Stimulated activated naive B cell treated with anti-CD40 and anti-IgM and Interleukin-4, amounts not matched to agents 10 μg/mL and 1 μg/mL and 100 μg/mL, for 72 hours (primary cell): ENCODE results near the gene CFH.
"Not testable (repeated sequence)": the region's sequence is repeated elsewhere in the genome, so short reads cannot be mapped to it uniquely, and the experiment has no call there.

Experiments
- ATAC-seq, 2 donors: fragments of 150-1000 bp; cut with Tn5 transposase; replicated peaks; 2 replicates each; pipeline ENCODE4 v1.10.0; 2021; ENCODE audit warnings: moderate library complexity in 1 of 2
- DNase-seq: peaks from one replicate; pipeline ENCODE4 v3.0.0; 2021
- H3K27ac Mint-ChIP-seq: one replicate; pipeline ENCODE4 v1.8.0; 2022; ENCODE audit warnings: mild to moderate bottlenecking, mixed read lengths
- H3K27me3 Mint-ChIP-seq, 2 donors: one replicate each; pipeline ENCODE4 v1.8.0; 2022; ENCODE audit warnings: mixed read lengths in 2 of 2
- H3K36me3 Mint-ChIP-seq, 2 donors: one replicate each; pipeline ENCODE4 v1.8.0; 2022; ENCODE audit warnings: mixed read lengths in 2 of 2, mild to moderate bottlenecking in 1 of 2
- H3K4me1 Mint-ChIP-seq, 2 donors: one replicate each; pipeline ENCODE4 v1.8.0; 2022; ENCODE audit warnings: mixed read lengths in 2 of 2, mild to moderate bottlenecking in 1 of 2
- H3K4me3 Mint-ChIP-seq, 2 donors: one replicate each; pipeline ENCODE4 v1.8.0; 2022; ENCODE audit warnings: mild to moderate bottlenecking in 2 of 2, mixed read lengths in 2 of 2, moderate library complexity in 1 of 2
- H3K9me3 Mint-ChIP-seq, 2 donors: one replicate each; pipeline ENCODE4 v1.8.0; 2022; ENCODE audit warnings: mixed read lengths in 2 of 2, mild to moderate bottlenecking in 1 of 2

CFH gene

DNA sequence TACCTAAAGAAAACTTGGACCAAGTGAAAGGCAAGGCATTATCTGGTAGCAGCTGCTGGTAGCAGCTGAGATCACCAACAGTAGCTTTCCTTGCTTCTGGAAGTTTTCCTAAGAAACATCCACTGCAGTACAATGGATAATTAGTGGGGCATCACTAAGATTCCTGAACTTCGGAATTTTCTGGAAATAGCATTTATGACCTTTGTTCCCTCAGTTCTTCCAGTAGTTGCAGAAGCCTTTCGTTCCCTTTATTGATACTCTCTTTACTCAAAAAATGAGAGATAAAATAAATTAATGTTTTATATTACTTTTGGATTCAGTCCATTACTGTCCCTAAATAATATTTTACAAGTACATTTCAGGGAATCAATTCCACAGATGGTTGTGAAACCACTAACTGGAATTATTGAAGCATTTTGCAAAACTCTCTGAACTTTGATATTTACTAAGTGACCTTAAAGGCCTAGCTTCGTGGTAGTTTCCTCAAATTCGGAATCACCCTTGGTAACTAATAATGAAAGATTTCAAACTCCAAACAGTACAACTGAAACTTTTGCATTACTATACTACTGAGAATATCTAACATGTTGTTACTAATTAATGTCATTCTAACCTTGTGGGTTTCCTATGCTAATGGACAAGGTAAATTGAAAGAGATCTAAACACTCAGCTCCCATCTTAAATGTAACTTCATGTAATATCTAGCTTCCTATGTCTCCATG is 113.3 kb downstream of the CFH start:
- H3K27me3 Mint-ChIP-seq: not testable (repeated sequence)

DNA sequence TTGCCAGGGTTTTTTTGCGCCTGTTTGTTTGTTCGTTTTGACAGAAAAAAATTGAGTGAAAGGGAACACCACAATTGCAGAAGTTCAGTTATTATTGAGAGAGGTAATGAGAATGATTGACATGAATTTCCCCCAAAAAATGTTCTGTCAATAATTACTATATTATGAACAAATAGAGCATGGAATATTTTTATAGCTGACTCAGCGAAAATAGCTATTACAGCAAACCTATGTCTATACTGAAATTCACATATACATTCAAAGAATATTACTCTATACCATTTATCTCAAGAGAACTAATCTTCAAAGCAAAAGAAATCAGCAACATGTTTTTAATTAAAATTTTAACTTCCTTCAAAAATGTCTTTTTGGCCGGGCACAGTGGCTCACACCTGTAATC is 118.0 kb downstream of the CFH start:
- H3K4me1 Mint-ChIP-seq, H3K9me3 Mint-ChIP-seq, H3K4me3 Mint-ChIP-seq, DNase-seq, H3K27ac Mint-ChIP-seq, H3K36me3 Mint-ChIP-seq, H3K27me3 Mint-ChIP-seq, ATAC-seq: not testable (repeated sequence)

More for the DNA sequence above, 113.3 kb downstream of the CFH start:
- not testable (repeated sequence) for ATAC-seq, H3K4me3 Mint-ChIP-seq, H3K36me3 Mint-ChIP-seq, H3K4me1 Mint-ChIP-seq, H3K9me3 Mint-ChIP-seq, H3K27ac Mint-ChIP-seq, DNase-seq

DNA sequence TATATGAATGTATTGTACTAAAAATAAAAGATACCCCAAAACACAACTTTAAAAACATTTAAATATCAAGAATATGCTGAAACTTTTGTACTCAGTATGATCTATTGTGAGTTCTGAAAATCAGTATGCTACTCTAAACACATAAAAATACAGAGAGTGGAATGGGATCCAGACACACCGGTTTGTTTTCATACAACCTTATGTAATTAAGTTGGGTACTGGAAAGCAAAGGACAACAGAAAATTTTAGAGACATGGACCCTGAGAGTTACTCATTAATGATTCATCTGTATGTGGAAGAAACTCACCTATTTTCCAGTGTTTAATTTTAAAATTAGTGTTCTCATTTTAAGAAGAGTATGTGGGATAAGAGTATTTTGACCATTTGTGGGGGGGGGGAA is 121.9 kb downstream of the CFH start:
- Mint-ChIP-seq H3K4me3 (no peak overlapping the region), H3K27ac (no peak overlapping the region), H3K9me3 (peaks cover 2 to 3% of the 10 kb centered on the region in 2 donors), H3K27me3 (no peaks in the 10 kb centered on the region), H3K36me3 (no peaks in the 10 kb centered on the region), H3K4me1 (no peaks in the 10 kb centered on the region)
- DNase-seq (no peak), ATAC-seq (no peak)

DNA sequence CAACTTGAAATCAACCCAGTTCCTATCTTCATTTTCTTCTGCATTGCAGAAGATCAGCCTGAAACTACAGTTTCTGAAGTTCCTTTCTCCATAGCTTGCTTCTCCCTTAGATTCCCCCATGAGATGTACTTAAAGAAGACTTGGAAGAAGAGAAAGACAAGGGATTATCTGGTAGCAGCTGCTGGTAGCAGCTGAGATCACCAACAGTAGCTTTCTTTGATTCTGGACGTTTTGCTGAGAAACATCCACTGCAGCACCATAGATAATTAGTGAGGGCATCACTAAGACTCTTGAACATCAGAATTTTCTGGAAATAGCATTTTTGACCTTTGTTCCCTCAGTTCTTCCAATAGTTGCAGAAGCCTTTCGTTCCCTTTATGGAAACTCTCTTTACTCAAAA is 122.3 kb downstream of the CFH start:
- Mint-ChIP-seq H3K4me3 (no peak overlapping the region), H3K36me3 (no peaks in the 10 kb centered on the region), H3K9me3 (peaks cover 2 to 3% of the 10 kb centered on the region in 2 donors), H3K27me3 (no peaks in the 10 kb centered on the region), H3K4me1 (no peaks in the 10 kb centered on the region), H3K27ac (no peak overlapping the region)
- no peak for ATAC-seq
- no peak for DNase-seq

DNA sequence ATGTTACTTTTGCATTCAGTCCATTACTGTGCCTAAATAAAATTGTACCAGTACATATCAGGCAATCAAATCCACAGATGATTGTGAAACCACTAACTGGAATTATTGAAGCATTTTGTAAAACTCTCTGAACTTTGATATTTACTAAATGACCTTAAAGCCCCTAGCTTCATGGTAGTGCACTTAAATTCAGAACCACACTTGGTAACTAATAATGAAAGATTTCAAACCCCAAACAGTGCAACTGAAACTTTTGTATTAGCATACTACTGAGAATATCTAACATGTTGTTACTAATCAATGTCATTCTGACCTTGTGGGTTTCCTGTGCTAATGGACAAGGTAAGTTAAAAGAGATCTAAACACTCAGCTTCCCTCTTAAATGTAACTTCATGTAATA is 122.8 kb downstream of the CFH start, which contains the start of gene CFHR3:
Gene CFHR3 (plus strand): TSS at position 238 of the 400 bp plus-strand sequence. CDS start 47 bp downstream, at position 285.
- Mint-ChIP-seq H3K4me3 (no peak within 1 kb of the TSS), H3K27ac (no peak within 1 kb of the TSS), H3K9me3 (peaks cover 2 to 3% of the 10 kb centered on the region in 2 donors), H3K4me1 (no peaks in the 10 kb centered on the region), H3K36me3 (no peaks in the 10 kb centered on the region), H3K27me3 (no peaks in the 10 kb centered on the region)
- DNase-seq (no peak), ATAC-seq (peak in 1 of 2 donors; percentile 70)

DNA sequence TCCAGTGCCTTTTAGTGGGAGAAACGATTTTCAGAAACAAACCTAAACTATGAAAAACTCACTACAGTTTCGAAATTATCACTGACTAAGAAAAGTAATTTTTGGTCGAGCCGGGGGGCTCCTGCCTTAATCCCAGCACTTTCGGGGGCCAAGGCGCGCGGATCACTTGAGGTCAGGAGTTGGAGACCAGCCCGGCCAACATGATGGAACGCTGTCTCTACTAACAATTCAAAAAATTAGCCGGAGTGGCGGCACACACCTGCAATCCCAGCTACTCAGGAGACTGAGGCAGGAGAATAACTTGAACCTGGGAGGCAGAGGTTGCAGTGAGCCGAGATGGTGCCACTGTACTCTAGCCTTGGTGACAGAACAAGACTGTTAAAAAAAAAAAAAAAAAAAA is 125.8 kb downstream of the CFH start:
- no peak overlapping the region for H3K4me3 Mint-ChIP-seq
- peaks cover 2 to 3% of the 10 kb centered on the region in 2 donors for H3K9me3 Mint-ChIP-seq
- DNase-seq: no peak
- no peak overlapping the region for H3K27ac Mint-ChIP-seq
- H3K4me1 Mint-ChIP-seq: no peaks in the 10 kb centered on the region
- H3K36me3 Mint-ChIP-seq: no peaks in the 10 kb centered on the region
- no peak for ATAC-seq
- H3K27me3 Mint-ChIP-seq: no peaks in the 10 kb centered on the region

DNA sequence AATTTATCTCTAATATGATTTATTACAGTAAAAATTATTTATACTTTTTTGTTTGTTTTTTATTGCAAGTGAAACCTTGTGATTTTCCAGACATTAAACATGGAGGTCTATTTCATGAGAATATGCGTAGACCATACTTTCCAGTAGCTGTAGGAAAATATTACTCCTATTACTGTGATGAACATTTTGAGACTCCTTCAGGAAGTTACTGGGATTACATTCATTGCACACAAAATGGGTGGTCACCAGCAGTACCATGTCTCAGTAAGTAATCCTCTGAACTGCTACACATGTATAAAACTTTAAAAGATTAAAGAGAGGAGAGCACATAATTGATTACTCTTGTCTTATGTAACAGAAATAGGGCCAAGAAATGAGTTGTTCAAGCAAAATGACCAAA is 127.2 kb downstream of the CFH start:
- no peaks in the 10 kb centered on the region for H3K4me1 Mint-ChIP-seq
- no peak overlapping the region for H3K4me3 Mint-ChIP-seq
- no peaks in the 10 kb centered on the region for H3K36me3 Mint-ChIP-seq
- H3K27me3 Mint-ChIP-seq: no peaks in the 10 kb centered on the region
- peaks cover 3 to 5% of the 10 kb centered on the region in 2 donors for H3K9me3 Mint-ChIP-seq
- H3K27ac Mint-ChIP-seq: no peak overlapping the region
- DNase-seq (no peak), ATAC-seq (no peak)

DNA sequence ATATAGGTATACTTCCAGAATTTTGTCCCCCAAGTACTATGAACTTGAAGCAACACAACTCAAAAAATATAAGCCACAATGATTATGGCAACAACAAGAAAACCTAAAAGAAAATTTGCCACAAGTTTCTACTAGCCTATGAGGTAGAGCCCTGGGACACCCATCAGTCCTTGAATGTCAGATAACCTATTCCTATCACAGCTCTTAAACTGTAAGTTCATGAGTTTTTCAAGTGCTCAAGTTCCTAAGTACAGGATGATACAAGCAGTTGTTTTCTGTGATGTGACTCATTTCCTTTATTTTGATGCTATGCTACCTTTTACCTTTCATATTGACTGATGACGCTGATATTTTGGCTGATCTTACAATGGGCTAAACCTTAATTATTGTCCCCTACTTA is 139.4 kb downstream of the CFH start:
- H3K27ac Mint-ChIP-seq, H3K4me1 Mint-ChIP-seq, H3K9me3 Mint-ChIP-seq, H3K27me3 Mint-ChIP-seq, H3K36me3 Mint-ChIP-seq, ATAC-seq, H3K4me3 Mint-ChIP-seq, DNase-seq: not testable (repeated sequence)

DNA sequence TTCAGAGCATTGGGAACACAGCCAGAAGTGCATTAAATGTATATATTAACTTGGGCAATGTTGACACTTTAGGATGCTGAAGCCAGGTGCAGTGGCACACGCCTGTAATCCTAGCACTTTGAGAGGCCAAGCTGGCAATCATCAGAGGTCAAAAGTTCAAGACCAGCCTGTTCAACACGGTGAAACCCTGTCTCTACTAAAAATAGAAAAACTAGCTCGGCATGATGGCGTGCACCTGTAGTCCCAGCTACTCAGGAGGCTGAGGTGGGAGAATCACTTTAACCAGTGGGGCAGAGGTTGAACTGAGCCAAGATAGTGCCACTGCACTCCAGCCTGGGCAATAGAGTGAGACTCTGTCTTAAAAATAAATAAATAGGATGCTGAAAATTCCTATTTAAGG is 142.3 kb downstream of the CFH start:
- H3K27ac Mint-ChIP-seq, H3K4me1 Mint-ChIP-seq, DNase-seq, H3K9me3 Mint-ChIP-seq, H3K27me3 Mint-ChIP-seq, ATAC-seq, H3K36me3 Mint-ChIP-seq, H3K4me3 Mint-ChIP-seq: not testable (repeated sequence)
